ENCODE results near the gene NXF3.

DNA sequence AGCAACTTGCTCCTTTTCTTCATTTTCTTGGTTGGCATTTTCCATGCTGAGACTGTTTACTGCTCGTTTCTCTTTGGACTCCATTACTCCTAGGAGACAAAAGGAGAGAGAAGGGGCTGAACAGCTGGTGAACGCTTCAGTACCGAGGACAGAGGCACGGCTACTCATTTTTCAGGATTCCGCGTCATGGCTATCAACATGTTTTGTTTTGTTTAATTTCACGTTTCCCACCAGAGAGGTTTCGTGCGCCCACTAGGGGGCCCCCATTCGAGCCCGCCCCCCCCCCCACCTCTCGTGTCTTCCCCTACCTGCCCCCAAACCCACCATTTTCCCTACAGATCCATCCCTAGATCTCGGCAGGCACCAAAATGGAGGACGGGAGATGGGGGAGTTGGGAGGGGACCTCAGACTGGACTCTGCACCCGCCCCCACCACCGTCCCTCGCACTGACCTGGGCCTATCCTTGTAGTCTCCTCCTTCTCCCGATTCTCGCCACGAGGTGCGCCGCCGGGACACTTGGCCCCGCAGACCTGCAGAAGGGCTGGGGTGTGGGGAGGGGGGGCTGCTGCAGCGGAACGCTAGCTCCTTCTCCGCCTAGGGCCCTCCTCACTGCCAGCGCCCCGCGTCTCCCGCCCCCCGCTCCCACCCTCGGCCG lies 29.6 kb downstream of the NXF3 start:
- TF ChIP-seq POLR2A (IDR thresholded peaks at IDR 0.05; ENCODE audit: low read length) (no peak), GATA1 (IDR thresholded peaks at IDR 0.05; ENCODE audit: low read depth, low read length) (no peak)

All from erythroblast (primary cell).